ENCODE data around the gene LBH. TPM values are rescaled to one million over a fixed set of nuclear protein-coding genes. Genes with fewer than 3 reads are reported as not detected.
A peak's percentile ranks its signal among the peaks of the same experiment; 100 is the strongest.

Gene LBH
- total RNA-seq, 1 donor from 2014 or later, result 49.9 TPM

DNA sequence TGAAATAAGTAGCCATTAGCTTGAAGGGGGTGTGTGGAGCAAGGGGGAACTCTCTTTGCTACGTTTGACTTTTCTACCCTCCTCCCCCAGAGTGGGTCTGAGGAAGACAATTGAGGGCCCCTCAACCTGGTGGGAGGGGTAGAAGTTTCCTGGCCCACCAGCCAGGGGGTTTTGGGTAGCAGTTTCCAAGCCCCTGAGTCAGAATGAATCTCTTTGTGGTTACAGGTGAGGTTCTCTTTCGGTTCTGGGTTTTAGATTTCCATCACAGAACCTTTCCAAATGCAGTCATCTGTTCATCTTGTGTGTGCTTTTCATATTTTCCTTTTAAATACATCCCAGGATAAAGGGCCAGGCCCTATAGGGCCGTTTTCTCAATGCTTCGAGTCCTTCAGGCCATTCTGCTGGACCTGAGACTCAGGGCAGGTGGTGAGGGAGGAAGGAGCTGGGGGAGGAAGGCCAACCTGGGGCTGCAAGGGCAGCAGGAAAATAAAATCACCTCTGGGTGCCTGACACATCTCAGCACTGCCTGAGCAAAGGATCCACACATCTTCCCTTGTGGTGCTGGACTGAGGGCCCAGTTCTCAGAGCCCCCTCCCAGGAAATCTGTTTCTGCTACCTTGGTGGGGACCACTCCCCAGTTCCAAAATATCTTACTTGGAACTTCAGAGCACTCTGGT lies 4.7 kb downstream of the LBH start:
- no peak for DNase-seq

- DNase-seq, result no peak
Observed at GRCh38 chr2:30236591-30237238, 5.4 kb downstream of the LBH start.

DNA sequence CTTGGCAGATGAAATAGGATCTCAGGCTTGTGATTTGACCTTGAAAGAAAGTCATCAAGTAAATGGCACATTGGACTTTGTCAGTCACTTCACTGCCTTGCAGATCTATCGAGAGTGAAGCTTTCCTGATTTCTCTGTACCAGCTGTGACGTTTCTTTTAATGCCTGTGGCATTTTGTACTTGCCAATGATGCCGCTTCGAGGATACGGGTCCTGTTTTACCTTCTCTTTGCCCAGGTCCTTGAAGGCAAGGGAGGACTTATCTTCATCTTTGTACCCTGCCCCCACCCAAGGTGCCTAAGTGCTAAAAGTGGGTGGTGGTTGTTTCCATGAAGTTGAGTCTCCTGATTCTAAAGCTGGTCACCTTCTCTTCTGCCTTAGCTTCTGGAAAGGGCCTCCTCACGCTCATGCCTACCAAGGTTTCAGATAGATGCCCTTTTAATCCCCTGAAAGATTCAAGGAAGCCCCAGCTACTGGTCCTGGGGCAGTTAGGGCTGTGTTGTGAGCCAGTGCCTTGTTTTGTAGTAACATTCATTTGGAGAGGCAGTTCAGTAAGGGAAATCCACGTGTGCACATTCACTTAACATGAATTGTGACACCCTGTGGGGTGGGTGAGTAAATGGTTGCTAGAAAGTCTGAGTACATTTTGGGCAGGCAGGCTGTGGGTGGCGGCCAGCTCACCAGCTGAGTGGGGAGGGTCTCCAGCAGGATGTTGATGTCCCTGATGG lies 6.1 kb downstream of the LBH start:
- no peak for DNase-seq

GRCh38 chr2:30237966-30238800 lies 6.8 kb downstream of the LBH start:
- no peak for DNase-seq

GRCh38 chr2:30239308-30239985 lies 8.1 kb downstream of the LBH start:
- DNase-seq, result peak; percentile 82

GRCh38 chr2:30239986-30240752 lies 8.8 kb downstream of the LBH start:
- DNase-seq, result no peak

GRCh38 chr2:30243231-30243630 lies 11.9 kb downstream of the LBH start:
- no peak for DNase-seq

DNA sequence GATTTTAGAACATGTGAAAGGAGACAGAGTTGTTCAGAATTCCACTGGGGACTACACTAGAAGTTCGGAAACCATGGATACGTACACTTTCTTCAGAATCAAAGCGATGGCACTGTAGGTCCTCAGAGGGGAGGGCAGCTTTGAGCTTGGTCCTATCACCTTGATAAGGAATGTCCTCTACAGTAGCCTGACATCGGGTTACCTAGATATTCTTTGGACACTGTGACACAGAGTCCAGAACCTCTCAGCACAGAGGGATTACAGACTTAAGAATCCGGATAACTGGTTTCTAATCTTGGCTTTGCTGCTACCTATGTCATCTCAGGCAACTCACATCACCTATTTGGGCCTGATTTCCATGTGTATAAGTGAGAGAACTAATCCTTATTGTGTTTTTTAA lies 14.0 kb downstream of the LBH start:
- no peak for DNase-seq

GRCh38 chr2:30248791-30249190 lies 17.5 kb downstream of the LBH start:
- no peak for DNase-seq

GRCh38 chr2:30249354-30249753 lies 18.0 kb downstream of the LBH start:
- DNase-seq, result peak; percentile 24

- DNase-seq, result no peak
Observed at GRCh38 chr2:30250421-30250820, 19.1 kb downstream of the LBH start.

DNA sequence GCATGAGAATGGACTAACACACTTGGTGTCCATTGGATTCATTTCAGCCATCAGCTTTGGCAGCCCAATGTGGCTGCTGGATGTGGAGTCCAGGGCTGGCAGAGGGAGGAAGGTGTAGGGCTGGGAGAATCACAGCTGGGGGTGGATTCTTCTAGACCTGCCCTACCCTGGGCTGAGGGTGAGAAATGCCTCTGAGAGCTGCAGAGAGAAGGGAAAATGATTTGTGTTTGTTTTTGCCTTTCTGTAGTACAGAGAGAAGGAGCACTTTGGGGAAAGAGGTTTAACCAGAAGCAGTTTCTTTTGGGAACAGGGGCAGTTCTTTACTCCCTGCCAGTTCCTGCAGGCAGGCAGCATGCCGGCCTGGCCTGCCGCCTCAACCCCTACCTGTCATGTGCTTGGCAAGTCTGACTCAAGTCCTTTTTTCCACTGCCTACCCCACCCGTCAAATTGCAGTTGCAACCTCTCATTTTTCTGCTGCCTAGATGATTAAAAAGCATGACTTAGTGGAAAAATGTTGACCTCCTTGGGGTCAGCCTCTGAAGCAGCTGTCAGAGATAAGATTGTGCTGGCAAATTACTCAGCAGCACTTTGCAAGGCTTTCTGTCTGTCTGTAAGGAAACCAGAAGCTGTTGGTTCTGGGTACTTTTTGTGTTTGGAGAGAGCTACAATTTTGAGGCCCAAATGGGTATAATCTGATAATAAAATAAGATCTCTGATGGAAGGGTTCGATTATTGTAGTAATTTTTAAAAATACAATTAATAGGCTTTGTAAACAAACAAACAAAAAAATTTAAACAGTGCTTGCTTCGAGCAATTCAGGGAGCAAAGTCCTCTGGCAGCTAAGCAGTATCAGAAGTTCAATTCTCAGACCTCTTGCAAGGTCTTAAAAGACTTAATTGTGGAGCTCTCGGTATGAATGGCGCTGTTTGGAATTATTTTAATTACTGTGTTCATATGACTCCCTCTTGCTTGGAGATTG lies 21.7 kb downstream of the LBH start:
- DNase-seq, result peak; percentile 86

- DNase-seq, result no peak
Observed at GRCh38 chr2:30253873-30254684, 22.7 kb downstream of the LBH start.

DNA sequence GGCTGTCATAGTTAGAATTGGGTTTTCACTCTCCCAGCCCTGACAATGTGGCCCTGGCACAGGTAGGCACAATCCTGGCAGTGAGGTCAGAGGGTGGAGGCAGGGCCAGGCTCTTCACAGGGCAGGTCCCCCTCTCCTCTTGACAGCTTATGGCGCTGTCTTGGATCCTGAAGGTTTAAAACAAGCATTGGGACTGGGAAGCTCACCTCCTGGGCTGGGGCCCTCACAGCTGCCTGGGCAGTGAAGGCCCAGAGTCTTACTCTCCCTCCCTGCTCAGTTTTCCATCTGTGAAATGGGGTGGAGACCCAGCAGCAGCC lies 23.3 kb downstream of the LBH start:
- no peak for DNase-seq

DNA sequence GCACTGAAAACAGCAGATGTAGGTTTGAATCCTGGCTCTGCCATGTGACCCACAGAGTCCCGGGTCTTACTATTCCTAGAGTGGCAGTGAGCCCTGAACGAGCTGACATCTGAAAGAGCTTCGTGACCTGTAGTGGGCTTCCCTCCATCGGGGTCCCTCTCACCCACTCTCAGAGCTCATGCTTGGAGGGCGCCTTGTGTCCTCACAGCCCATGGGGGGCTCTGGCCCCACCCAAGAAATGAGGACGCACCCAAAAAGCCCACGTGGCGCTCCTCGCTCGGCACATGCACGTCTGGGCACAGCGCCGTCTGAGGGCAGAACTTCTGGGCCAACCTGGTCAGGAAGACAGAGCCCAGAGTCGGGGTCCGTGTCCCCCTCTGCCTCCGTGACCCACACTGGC lies 23.7 kb downstream of the LBH start:
- no peak for DNase-seq

DNA sequence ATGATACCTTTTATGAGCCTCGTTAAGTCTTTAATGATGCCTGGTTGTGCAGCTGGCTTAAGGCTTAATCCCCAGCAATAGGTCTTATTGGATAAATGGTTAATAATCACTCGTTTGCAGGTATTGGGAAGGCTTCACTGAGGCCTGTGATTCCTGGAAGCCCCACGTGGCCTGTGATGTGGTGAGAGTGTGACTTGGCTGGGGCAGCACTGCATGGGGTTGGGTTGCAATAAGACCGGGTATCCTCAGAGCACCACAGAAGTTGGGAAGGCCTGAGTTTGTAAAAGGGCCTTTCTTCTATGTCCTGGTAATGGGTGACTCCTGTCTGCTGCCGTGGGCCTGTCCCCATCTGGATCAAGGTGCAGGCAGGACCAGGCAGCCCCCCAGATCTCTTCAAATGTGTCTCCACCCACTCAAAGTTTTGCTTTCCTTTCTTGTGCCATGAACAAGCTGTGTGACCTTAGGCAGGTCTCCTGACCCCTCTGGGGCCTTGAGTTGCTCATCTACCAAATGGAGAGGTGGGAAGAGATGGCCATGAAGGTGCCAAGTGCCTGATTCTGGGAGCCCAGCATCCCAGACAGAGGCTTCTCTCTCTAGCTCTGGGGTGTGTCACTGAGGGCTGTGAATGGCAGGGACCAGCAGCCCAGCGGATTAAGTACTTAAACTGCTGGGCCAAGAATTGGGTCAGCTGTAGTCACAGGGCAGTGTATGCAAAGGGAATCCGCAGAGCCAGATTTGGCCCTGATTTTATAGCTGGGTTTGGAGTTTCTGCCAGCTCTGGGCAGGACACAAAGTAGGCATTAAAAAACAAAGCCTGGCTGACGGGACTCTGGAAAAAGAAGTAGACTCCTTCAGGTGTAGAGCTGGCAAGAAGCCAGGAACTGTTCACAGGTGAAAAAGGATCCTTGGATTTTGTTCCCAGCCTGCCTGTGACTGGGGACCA lies 24.4 kb downstream of the LBH start:
- no peak for DNase-seq

DNA sequence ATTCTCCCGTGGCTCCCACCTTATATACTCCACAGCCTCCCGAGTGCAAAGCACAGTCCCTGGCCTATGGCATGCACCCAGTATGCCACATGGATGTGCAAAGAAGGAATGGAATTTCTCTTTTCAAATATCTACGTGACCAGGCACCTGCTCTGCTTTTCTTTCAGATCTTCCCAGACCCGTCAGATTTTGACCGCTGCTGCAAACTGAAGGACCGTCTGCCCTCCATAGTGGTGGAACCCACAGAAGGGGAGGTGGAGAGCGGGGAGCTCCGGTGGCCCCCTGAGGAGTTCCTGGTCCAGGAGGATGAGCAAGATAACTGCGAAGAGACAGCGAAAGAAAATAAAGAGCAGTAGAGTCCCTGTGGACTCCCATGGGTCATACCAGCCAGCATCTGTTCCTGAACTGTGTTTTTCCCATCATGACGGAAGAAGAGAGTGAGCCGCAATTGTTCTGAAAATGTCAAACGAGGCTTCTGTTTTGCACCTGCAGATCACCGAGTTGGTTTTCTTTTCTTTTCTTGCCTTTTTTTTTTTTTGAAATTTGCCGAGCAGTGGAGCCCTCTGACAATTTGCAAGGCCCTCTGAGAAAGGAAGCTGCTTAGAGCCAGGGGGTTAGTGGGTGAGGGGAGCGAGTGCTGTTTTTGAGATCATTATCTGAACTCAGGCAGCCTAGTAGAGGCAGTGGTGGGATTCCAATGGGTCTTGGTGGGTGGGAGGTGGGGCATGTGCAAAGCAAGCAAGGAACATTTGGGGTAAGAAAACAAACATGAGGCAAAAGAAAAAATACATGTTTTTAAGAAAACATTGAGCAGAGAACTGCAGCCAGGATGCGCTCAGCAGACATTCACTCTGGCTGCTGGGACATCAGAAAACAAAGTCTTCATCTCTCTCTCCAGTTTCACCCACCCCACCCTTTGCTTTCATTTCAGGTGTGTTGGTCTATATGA lies 26.2 kb downstream of the LBH start:
- DNase-seq, result no peak
